HCT116 (cell line): ENCODE results near the gene ANKRD6. TPM values are rescaled to one million over a fixed set of nuclear protein-coding genes. Genes with fewer than 3 reads are reported as not detected.

ENCODE experiments used
- ATAC-seq: fragments of 200-7000 bp; cut with Tn5 transposase; 2 replicates; pipeline ENCODE4 v1.9.1; 2020; ENCODE audit warnings: mild to moderate bottlenecking, moderate library complexity
- BruUV-seq: library from RNA; stranded (reverse); fragments of 400-500 nt; replicated peaks from 2 replicates; lab custom pipeline; 2021; lab: Mats Ljungman, UMichigan
- CTCF ChIA-PET: fragments of 300-600 bp; sonication (Branson Sonifier 250); formaldehyde crosslinking; loops from one replicate; lab custom pipeline; 2021; ENCODE audit warnings: antibody characterized with exemption; lab: Charles Lee
- POLR2A ChIA-PET: fragments of 300-600, 350-600 bp; sonication (Branson Sonifier 250); formaldehyde crosslinking; loops from one replicate; lab custom pipeline; 2021; ENCODE audit warnings: antibody characterized with exemption; lab: Charles Lee
- RAD21 ChIA-PET, 2 experiments: fragments of 300-600 bp; sonication (Branson Sonifier 250); formaldehyde crosslinking; loops; one replicate each; lab custom pipeline; 2023; ENCODE audit warnings: low total read pairs in 2 of 2; ENCODE audit not compliant: uncharacterized antibody in 2 of 2, unreplicated experiment in 2 of 2, low non-redundant PET in 1 of 2; lab: Charles Lee
- DNase-seq: peaks from one replicate; pipeline ENCODE4 v3.0.0-alpha.2; 2010; ENCODE audit warnings: low read depth, low spot score
- H2AFZ ChIP-seq: fragments of 200-600 bp; shearing (Covaris generic), sonication (generic); 2 replicates; pipeline ENCODE4 v1.6.1; 2017; ENCODE audit warnings: low read depth, mixed run types, mixed read lengths, antibody characterized with exemption, low read length; ENCODE audit not compliant: poor library complexity, severe bottlenecking
- H3K27ac ChIP-seq: 2 replicates; pipeline ENCODE4 v1.5.1; 2012; ENCODE audit warnings: low read depth, low read length
- H3K27me3 ChIP-seq: fragments of 200-600 bp; sonication (generic); 2 replicates; pipeline ENCODE4 v1.6.1; 2016; ENCODE audit warnings: mixed run types, low read length, mixed read lengths; ENCODE audit not compliant: insufficient read depth
- H3K36me3 ChIP-seq, 2 experiments: fragments of 200-500 bp in 1 of 2; fragments of 200-600 bp in 1 of 2; sonication (Bioruptor generic) in 1 of 2; sonication (generic) in 1 of 2; 2 replicates each; pipeline versions ENCODE4 v1.5.1 to v1.6.1; 2014 to 2016; ENCODE audit warnings: low read length in 2 of 2, inconsistent platforms in 1 of 2, mixed read lengths in 1 of 2, mixed run types in 1 of 2; ENCODE audit not compliant: insufficient read depth in 2 of 2, control insufficient read depth in 1 of 2
- H3K4me1 ChIP-seq, 2 experiments: fragments of 200-600 bp in 1 of 2; sonication (generic) in 1 of 2; 2 replicates each; pipeline versions ENCODE4 v1.5.1 to v1.6.1; 2012 to 2017; ENCODE audit warnings: low read length in 2 of 2, inconsistent platforms in 1 of 2, mild to moderate bottlenecking in 1 of 2, mixed read lengths in 1 of 2, mixed run types in 1 of 2, moderate library complexity in 1 of 2; ENCODE audit not compliant: insufficient read depth in 2 of 2, control insufficient read depth in 1 of 2
- H3K4me2 ChIP-seq: fragments of 200-600 bp; sonication (generic); 2 replicates; pipeline ENCODE4 v1.6.1; 2017; ENCODE audit warnings: mixed run types, low read length, mixed read lengths
- H3K4me3 ChIP-seq, 2 experiments: fragments of 200-600 bp in 1 of 2; sonication (generic) in 1 of 2; replicated peaks in 1 of 2; 2 replicates each; pipeline ENCODE4 v1.5.1; 2011 to 2016; ENCODE audit warnings: low read length in 2 of 2, control low read depth in 1 of 2, low read depth in 1 of 2, mild to moderate bottlenecking in 1 of 2, mixed read lengths in 1 of 2, mixed run types in 1 of 2
- H3K79me2 ChIP-seq: fragments of 200-600 bp; sonication (generic); 2 replicates; pipeline ENCODE4 v1.6.1; 2017; ENCODE audit warnings: mild to moderate bottlenecking, mixed run types, low read length, moderate library complexity, mixed read lengths; ENCODE audit not compliant: insufficient read depth
- H3K9ac ChIP-seq: fragments of 200-600 bp; sonication (generic); 2 replicates; pipeline ENCODE4 v1.6.1; 2016; ENCODE audit warnings: low read length, mixed read lengths
- H3K9me2 ChIP-seq: fragments of 200-600 bp; sonication (generic), shearing (Covaris generic); 2 replicates; pipeline ENCODE4 v1.6.1; 2017; ENCODE audit warnings: mixed run types, mild to moderate bottlenecking, moderate library complexity; ENCODE audit not compliant: insufficient read depth
- H3K9me3 ChIP-seq, 2 experiments: fragments of 200-500 bp in 1 of 2; fragments of 200-600 bp in 1 of 2; sonication (Bioruptor generic) in 1 of 2; sonication (generic) in 1 of 2; 2 replicates each; pipeline ENCODE4 v1.6.1; 2014 to 2017; ENCODE audit warnings: low read length in 2 of 2, mixed read lengths in 2 of 2, inconsistent platforms in 1 of 2, low read depth in 1 of 2, mild to moderate bottlenecking in 1 of 2, mixed run types in 1 of 2, moderate library complexity in 1 of 2; ENCODE audit not compliant: control insufficient read depth in 1 of 2, insufficient read depth in 1 of 2
- H4K20me1 ChIP-seq: fragments of 200-600 bp; sonication (generic), shearing (Covaris generic); 2 replicates; pipeline ENCODE4 v1.6.1; 2017; ENCODE audit warnings: mixed run types, mild to moderate bottlenecking, moderate library complexity; ENCODE audit not compliant: insufficient read depth
- POLR2A ChIP-seq: IDR thresholded peaks from 2 replicates; pipeline ENCODE4 v1.7.0; 2011; ENCODE audit warnings: borderline replicate concordance; ENCODE audit not compliant: insufficient read depth, insufficient read length; ENCODE audit errors: extremely low read depth
- RAD21 ChIP-seq: IDR thresholded peaks from 2 replicates; pipeline ENCODE4 v1.6.1; 2012; ENCODE audit warnings: low read depth, mild to moderate bottlenecking
- YY1 ChIP-seq: IDR thresholded peaks from 2 replicates; pipeline ENCODE4 v1.6.1; 2011; ENCODE audit warnings: low read length, low read depth, moderate library complexity, mild to moderate bottlenecking; ENCODE audit not compliant: insufficient replicate concordance; ENCODE audit errors: extremely low read depth
- intact Hi-C: fragments of 100-400 bp; cut with micrococcal nuclease; formaldehyde crosslinking; loops from 2 replicates; pipeline ENCODE4 v1.10.0; 2022
- total RNA-seq: library from RNA; stranded (reverse); gene quantifications from one replicate; pipeline ENCODE4 v1.2.1, GENCODE V29; 2021; ENCODE audit not compliant: unreplicated experiment
- TF ChIP-seq, protein P1 (sequence below), 3 experiments: fragments of 200-600 bp in 1 of 3; sonication (generic) in 1 of 3; IDR thresholded peaks in 2 of 3; conservative IDR thresholded peaks in 1 of 3; 2 replicates each; pipeline ENCODE4 v1.5.1; 2012 to 2017; ENCODE audit warnings: low read depth in 2 of 3, low read length in 2 of 3, antibody characterized with exemption in 1 of 3, borderline replicate concordance in 1 of 3, control low read depth in 1 of 3, mild to moderate bottlenecking in 1 of 3, mixed read lengths in 1 of 3, mixed run types in 1 of 3, moderate library complexity in 1 of 3; ENCODE audit not compliant: insufficient read depth in 1 of 3

ANKRD6 gene
- total RNA-seq, 1 experiment from 2014 or later: 9.9 TPM

DNA sequence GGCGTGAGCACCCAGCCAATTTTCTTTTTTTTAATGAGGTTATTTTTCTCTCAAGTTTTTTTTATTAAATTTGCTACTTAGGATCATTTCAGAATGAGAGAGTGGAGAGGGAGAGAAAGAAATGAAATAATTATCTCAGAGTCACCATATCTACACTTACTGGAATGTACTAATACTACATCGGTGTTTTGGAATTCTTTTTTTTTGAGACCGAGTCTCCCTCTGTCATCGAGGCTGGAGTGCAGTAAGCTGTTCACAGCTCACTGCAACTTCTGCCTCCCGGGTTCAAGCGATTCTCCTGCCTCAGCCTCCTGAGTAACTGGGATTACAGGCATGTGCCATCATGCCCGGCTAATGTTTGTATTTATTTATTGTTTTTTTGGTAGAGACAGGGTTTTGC, 27.8 kb downstream of the ANKRD6 start:
- POLR2A ChIA-PET: no interaction called here
- Histone ChIP-seq H3K4me3 (no peak overlapping the region), H3K9me3 (no peaks in the 10 kb centered on the region), H4K20me1 (no peaks in the 10 kb centered on the region), H3K36me3 (no peaks in the 10 kb centered on the region), H3K9ac (no peak overlapping the region), H3K27me3 (no peaks in the 10 kb centered on the region), H3K4me2 (no peak overlapping the region), H3K27ac (no peak overlapping the region), H3K79me2 (no peaks in the 10 kb centered on the region), H3K9me2 (no peaks in the 10 kb centered on the region), H2AFZ (no peak overlapping the region)
- CTCF ChIA-PET: no interaction called here
- RAD21 ChIA-PET: no interaction called here
- ATAC-seq (no peak), DNase-seq (no peak)
- BruUV-seq: no TSS peak
- intact Hi-C loops: no loop called here
- TF ChIP-seq YY1 (no peak), RAD21 (no peak)
- TF ChIP-seq, protein P1, sequence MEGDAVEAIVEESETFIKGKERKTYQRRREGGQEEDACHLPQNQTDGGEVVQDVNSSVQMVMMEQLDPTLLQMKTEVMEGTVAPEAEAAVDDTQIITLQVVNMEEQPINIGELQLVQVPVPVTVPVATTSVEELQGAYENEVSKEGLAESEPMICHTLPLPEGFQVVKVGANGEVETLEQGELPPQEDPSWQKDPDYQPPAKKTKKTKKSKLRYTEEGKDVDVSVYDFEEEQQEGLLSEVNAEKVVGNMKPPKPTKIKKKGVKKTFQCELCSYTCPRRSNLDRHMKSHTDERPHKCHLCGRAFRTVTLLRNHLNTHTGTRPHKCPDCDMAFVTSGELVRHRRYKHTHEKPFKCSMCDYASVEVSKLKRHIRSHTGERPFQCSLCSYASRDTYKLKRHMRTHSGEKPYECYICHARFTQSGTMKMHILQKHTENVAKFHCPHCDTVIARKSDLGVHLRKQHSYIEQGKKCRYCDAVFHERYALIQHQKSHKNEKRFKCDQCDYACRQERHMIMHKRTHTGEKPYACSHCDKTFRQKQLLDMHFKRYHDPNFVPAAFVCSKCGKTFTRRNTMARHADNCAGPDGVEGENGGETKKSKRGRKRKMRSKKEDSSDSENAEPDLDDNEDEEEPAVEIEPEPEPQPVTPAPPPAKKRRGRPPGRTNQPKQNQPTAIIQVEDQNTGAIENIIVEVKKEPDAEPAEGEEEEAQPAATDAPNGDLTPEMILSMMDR (IDR thresholded peaks at IDR 0.05 in 2 of 3, conservative IDR thresholded peaks at IDR 0.05 in 1 of 3; ENCODE audit: borderline replicate concordance in 1 of 3, insufficient read depth in 1 of 3, low read depth in 2 of 3, low read length in 2 of 3): no peak
- TF ChIP-seq, all 23 proteins: peak for 0
- H3K4me1 ChIP-seq: no peaks in the 10 kb centered on the region

GRCh38 chr6:89462503-89462902, 29.6 kb downstream of the ANKRD6 start:
- H3K36me3 ChIP-seq: no peaks in the 10 kb centered on the region
- DNase-seq (no peak), ATAC-seq (no peak)
- POLR2A ChIA-PET: no interaction called here
- no TSS peak for BruUV-seq
- CTCF ChIA-PET: no interaction called here
- intact Hi-C loops: no loop called here
- RAD21 ChIA-PET: no interaction called here
- no peaks in the 10 kb centered on the region for H3K9me3 ChIP-seq
- H3K27ac ChIP-seq: no peak overlapping the region
- H3K79me2 ChIP-seq: no peaks in the 10 kb centered on the region
- H4K20me1 ChIP-seq: no peaks in the 10 kb centered on the region
- no peak overlapping the region for H3K9ac ChIP-seq
- TF ChIP-seq POLR2A: no peak
- H3K9me2 ChIP-seq: no peaks in the 10 kb centered on the region
- H2AFZ ChIP-seq: no peak overlapping the region
- no peak overlapping the region for H3K4me3 ChIP-seq
- no peak overlapping the region for H3K4me2 ChIP-seq
- no peaks in the 10 kb centered on the region for H3K4me1 ChIP-seq
- no peaks in the 10 kb centered on the region for H3K27me3 ChIP-seq
